Iris pigment epithelial cell (primary cell): ENCODE measurements around the gene GLP2R.
A peak's percentile ranks its signal among the peaks of the same experiment; 100 is the strongest.

ENCODE experiments used
- DNase-seq: peaks from one replicate; pipeline ENCODE4 v3.0.0-alpha.2; 2011; ENCODE audit warnings: low read depth

GLP2R gene

GRCh38 chr17:9813166-9813565 is 12.6 kb upstream of the GLP2R start:
- DNase-seq, result no peak

DNA sequence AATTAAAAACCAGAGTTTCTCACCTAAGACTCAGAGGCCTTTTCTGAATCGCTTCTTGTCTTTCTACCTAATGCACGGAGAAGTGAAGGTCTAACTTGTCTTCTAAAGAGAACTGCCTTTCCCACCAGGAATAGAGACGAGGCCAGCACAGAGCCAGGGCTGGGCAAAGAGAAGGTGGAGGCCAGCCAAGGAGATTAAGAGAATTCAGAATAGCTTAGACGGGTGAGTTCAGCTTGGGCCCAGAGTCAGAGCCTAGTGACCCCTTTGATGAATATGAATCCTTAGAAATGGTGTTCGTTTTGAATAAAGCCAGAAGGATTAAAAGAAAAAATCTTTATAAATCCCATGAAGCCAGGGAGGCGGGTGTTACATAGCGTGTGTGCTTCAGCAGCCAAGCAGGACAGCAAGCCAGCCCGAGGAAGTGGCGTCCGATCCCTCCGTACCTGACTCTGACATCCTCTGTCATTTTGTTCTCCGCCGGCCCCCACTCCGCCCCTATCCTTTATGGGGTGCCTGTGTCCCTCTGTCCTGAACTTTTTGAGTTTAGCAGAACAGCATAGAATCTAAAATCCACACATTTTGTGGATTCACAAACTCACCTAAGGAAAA is 11.3 kb upstream of the GLP2R start:
- no peak for DNase-seq

- no peak for DNase-seq
Observed at GRCh38 chr17:9816472-9816871, 9.3 kb upstream of the GLP2R start.

- peak; percentile 75 for DNase-seq
Observed at GRCh38 chr17:9817086-9817485, 8.6 kb upstream of the GLP2R start.

GRCh38 chr17:9818760-9819159 is 7.0 kb upstream of the GLP2R start:
- no peak for DNase-seq

DNA sequence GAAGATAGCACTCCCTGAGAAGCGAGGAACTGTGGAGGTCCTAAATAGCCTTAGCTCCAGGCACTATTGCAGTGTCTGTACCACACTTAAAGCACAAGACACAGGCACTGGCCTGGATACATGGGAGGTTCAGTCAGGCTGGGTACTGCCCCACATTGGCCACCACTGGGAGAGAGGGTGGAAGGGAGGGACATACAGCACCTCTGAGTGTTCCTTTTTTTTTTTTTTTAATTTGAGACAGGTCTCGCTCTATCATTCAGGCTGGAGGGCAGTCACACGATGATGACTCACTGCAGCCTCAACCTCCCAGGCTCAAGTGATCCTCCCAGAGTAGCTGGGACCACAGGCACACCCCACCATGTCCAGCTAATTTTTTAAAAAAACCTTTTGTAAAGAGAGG is 5.3 kb upstream of the GLP2R start:
- DNase-seq, result no peak

- DNase-seq, result no peak
Observed at GRCh38 chr17:9821921-9822320, 3.8 kb upstream of the GLP2R start, which contains the start of gene GSG1L2. Gene GSG1L2, minus strand, starts transcription at chr17:9822079. Its CDS starts 8 bp downstream, at chr17:9822071.

DNA sequence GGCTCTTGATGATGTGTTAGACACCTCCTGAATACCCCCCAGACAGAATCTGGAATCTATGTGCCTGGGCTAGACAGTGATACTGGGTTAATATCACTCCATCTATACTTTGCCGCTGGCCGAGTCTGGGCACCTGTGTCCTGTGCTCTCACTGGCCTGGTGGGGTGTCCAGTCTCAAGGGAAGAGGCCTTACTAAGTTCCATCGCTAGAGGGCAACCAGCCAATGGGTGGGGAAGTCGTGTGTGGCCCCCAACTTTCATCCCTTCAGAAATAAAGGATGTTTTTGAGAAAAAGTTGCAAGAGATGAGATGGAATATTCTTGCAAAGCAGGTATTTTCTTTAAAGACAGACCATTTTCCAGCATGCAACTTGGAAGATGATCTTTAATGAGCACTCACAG is 1.6 kb upstream of the GLP2R start:
- DNase-seq, result no peak

GRCh38 chr17:9824797-9825338 is 856 bp upstream of the GLP2R start:
- DNase-seq, result no peak

DNA sequence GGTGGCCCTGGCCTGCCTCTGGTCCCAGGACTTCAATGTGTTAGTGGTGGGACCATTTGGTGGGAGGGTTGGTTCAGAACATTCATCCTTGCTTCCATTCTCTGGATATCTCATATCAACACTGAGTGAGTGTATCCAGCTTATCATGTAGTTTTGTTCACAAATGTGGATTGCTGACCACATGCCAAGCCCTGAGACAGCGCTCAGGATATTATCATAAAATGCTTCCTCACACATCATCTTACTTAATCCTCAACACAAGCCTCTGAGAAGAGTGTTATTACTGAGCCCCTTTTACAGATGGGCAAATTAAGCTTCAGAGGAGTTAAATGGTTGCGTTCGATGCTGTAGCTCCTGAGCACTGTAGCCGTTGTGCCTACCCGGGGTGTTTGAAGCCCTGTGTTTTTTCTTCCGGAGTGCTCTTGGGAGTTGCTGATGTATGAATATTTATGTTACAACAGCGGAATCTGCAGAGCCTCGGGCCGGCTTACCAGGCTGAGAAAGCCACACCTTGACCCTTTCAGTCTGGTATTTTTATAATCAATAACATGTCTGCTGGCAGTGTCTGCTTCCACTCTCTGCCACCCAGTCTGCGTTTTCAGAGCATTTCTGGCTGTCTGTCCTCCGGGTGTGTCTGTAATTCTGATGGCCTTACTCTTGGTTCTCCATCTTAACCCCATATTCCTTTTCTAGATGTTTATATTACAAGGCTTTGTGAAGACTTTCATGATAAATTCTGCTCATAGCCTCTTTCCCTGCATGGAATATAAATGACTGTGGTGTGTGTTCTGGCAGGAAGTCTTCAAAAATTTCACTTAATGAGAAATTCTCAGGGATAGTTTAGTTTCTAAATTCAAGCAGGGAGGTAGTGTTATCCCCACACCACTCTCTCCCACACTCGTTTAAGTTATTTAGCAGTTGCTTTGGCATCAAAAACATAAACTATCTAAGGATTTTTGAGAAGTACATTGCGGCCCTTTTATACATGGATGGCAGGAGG is 2.9 kb downstream of the GLP2R start:
- peak; percentile 26 for DNase-seq

DNA sequence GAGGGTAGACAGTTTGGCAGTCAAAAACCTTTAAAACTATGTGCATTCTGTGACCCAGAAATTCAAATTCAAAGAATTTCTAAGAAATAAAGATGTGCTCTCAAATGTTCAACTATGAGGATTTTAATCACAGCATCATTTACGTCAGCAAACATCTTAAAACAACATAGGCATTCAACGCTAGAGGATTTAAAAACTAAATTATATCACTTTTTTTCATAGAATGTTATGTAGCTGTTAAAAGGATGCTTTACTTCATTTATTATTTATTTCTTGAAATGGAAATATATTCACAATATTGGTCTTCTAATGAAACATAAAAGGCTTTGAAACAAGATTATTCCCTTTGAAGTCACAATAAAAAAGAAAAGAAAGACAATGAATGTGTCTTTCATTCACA is 3.6 kb downstream of the GLP2R start:
- DNase-seq, result no peak

GRCh38 chr17:9830711-9831110 is 5.0 kb downstream of the GLP2R start:
- DNase-seq, result no peak

GRCh38 chr17:9833922-9834321 is 8.2 kb downstream of the GLP2R start:
- no peak for DNase-seq

DNA sequence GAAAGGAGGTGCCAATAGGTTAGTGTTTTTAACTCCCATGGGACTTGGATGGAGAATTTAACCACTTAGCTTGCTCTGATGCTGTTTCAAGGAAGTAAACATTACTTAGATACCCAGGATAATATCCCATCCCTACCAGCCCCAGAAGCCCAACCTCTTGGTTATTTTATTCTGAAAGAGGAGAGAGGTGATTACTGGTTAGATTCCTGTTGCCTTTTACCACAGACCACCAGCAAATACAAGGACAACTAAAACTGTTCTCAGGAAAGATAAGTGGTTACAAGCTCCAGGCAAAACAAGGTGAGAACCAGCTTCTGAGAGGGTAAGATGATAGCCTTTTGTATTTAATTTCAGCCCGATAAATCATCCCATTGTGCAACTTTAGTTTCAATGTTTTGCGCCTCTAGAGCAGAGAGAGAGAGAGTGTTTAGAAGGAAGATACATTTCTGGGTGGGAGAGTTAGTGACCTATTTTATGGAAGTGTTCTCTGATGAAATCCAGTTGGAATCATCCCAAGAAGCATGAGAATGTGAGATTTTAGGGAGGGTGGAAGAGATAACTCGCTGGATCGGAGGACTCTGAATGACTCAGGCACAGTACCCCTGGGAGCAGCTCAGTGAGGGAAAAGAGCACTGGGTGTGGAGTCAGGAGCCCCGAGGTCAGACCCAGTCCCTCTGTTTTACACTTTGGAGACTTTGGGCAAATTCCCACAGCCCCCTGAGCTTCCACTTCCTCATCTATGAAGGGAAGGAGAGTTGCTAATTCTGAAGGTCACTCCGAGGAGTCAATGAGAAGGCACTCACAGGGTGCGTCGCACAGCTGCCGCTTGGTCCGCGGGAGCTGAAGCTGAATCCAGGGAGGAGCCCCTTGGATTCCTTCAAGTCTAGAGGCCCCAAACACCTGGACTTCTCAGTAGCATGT is 12.1 kb downstream of the GLP2R start:
- DNase-seq, result peak; percentile 89

DNA sequence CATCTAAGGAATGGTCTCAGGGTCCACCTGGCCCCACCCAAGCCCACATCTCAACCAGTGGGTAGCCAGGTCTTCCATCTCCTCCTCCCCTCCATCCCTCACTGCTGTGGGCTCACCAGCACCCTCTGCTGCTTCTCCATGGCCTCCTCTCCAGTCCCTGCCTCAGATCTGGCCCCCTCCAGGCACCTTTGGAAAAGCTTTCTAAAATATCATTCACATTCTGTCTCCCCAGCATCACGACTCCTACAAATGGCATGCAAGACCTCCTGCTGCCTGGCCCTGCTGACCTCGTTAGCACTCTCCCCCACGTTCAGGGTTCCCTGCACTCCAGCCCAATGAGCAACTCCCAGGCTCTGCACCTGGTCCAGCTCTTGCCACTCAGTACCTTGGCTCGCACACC is 13.7 kb downstream of the GLP2R start:
- peak; percentile 24 for DNase-seq

DNA sequence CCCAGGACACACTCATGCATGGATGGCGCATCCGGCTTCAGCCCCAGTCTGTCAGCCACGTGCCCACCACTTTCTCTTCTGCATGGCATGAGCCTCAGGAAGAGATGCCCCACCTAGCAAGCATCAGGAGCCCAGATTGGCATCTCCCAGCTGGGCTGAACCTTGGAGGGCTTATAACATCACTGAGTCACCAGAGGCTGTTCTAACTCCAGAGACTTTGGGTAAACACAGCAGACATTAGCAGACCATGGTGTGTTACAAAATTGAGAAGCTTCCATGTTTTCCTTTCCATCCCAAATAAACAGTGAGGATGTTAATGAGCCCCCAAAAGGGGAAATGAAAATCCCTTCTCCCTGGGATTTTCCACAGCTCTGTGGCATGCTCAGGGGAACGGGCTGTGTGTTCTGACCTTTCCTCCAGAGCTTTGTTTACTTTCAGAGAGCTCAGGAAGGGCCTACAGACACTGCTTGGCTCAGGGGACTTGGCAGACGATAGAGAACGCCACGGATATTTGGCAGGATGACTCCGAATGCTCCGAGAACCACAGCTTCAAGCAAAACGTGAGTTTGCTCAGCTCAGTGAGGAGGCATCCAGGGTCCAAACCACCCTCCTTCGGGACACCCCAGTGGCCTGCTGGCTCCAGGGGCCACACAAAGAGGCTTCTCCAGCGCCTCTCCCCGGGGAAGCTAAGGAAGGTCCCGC is 16.5 kb downstream of the GLP2R start:
- peak; percentile 85 for DNase-seq

GRCh38 chr17:9843152-9844010 is 17.7 kb downstream of the GLP2R start:
- DNase-seq, result peak; percentile 38

- DNase-seq, result no peak
Observed at GRCh38 chr17:9844153-9844552, 18.4 kb downstream of the GLP2R start.

DNA sequence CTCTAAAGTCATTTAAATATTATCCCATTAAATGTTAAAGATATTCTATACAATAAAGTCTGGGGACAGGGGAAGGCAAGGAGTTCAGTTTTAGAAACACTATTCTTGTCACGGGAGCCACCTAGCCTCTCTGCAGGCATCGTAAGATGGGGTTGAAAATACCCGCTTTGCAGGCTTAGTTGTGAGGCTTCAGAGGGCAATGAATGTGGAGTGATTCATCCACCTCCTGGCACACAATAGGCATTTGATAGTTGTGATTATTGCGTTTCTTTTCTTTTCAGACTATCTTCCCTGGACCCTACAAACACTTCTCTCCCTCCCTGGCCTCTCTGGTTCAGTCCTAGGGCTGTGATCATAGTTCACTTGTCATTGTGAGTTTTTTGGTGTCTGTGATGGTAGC is 19.6 kb downstream of the GLP2R start:
- DNase-seq, result no peak

DNA sequence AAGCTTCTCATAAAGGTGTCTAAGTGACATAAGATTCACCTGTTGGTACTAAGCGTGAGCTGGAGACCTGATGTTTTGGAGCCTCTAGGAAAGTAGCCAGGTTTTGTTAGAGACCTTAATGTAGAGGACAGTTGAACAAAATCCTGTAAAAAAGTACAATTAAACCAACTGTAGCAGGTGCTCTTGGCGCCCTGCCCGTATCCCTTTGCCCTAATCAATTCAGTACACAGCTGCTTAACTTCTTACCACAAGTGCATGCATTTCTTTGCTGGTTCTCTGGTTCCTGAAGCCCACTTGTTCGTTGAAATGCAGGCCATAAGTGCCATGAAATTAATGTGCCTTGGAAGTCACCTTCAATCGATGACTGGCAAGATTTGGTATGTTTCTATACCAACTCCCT is 24.4 kb downstream of the GLP2R start:
- DNase-seq, result no peak
